ENCODE results near the gene SLC18B1. TPM values are rescaled to one million over a fixed set of nuclear protein-coding genes. Genes with fewer than 3 reads are reported as not detected.

The SLC18B1 gene
- polyA plus RNA-seq, 1 donor (not counting 4 experiments of a cell fraction or from before 2014, with no cell fraction given) = 23.1 TPM

GRCh38 chr6:132763269-132763668 lies 35.2 kb downstream of the SLC18B1 start:
- H2AFZ ChIP-seq (ENCODE audit: control insufficient read depth, low read length) = no peak overlapping the region
- dilution Hi-C loops (cut with MboI; ENCODE audit: extremely low pct_ligation_motif_present, low sequenced_read_pairs) = loop anchor here (10.0 kb wide), 1 partner anchor 238 kb away; no protein-coding TSS in a partner anchor
- FAIRE-seq = no peak
- H3K27ac ChIP-seq (ENCODE audit: control insufficient read depth, insufficient read depth, low read length) = no peak overlapping the region
- no peaks in the 10 kb centered on the region for H3K9me3 ChIP-seq (ENCODE audit: control insufficient read depth, low read depth, low read length)
- H3K4me3 ChIP-seq (ENCODE audit: control insufficient read depth in 2 of 3, extremely low read depth in 1 of 3, insufficient read depth in 2 of 3, low read depth in 1 of 3, low read length in 3 of 3) = no peak overlapping the region
- TF ChIP-seq CTCF (optimal IDR thresholded peaks at IDR 0.05 in 1 of 3, IDR thresholded peaks at IDR 0.05 in 1 of 3, conservative IDR thresholded peaks at IDR 0.05 in 1 of 3; ENCODE audit: extremely low read depth in 1 of 3, insufficient read depth in 2 of 3, low read length in 3 of 3) (no peak), EZH2 (IDR thresholded peaks at IDR 0.05; ENCODE audit: low read length) (no peak)
- H3K9ac ChIP-seq (ENCODE audit: control insufficient read depth, extremely low read depth, insufficient read depth, low read length) = no peak overlapping the region
- H3K27me3 ChIP-seq (ENCODE audit: control insufficient read depth, extremely low read depth, insufficient read depth, low read length) = no peaks in the 10 kb centered on the region
- no peak for DNase-seq (ENCODE audit: low read depth, low spot score)
- H3K36me3 ChIP-seq (ENCODE audit: control insufficient read depth in 2 of 2, extremely low read depth in 1 of 2, insufficient read depth in 2 of 2, low read length in 2 of 2) = no peaks in the 10 kb centered on the region
- no peaks in the 10 kb centered on the region for H4K20me1 ChIP-seq (ENCODE audit: control insufficient read depth, extremely low read depth, insufficient read depth, low read length)
- no peak overlapping the region for H3K4me2 ChIP-seq (ENCODE audit: control insufficient read depth, extremely low read depth, insufficient read depth, low read depth, low read length)
- H3K79me2 ChIP-seq (ENCODE audit: control insufficient read depth, insufficient read depth, low read length) = no peaks in the 10 kb centered on the region
- H3K9me1 ChIP-seq (ENCODE audit: control insufficient read depth, extremely low read depth, insufficient read depth, low read length) = no peaks in the 10 kb centered on the region
- peaks cover 8% of the 10 kb centered on the region for H3K4me1 ChIP-seq (ENCODE audit: control insufficient read depth, extremely low read depth, insufficient read depth, low read length)

- Histone ChIP-seq H4K20me1 (ENCODE audit: control insufficient read depth, extremely low read depth, insufficient read depth, low read length) (no peaks in the 10 kb centered on the region), H3K4me1 (ENCODE audit: control insufficient read depth, extremely low read depth, insufficient read depth, low read length) (peaks cover 8% of the 10 kb centered on the region), H3K27me3 (ENCODE audit: control insufficient read depth, extremely low read depth, insufficient read depth, low read length) (no peaks in the 10 kb centered on the region), H3K27ac (ENCODE audit: control insufficient read depth, insufficient read depth, low read length) (no peak overlapping the region), H3K9ac (ENCODE audit: control insufficient read depth, extremely low read depth, insufficient read depth, low read length) (no peak overlapping the region), H3K4me3 (ENCODE audit: control insufficient read depth in 2 of 3, extremely low read depth in 1 of 3, insufficient read depth in 2 of 3, low read depth in 1 of 3, low read length in 3 of 3) (no peak overlapping the region), H3K9me3 (ENCODE audit: control insufficient read depth, low read depth, low read length) (no peaks in the 10 kb centered on the region), H3K36me3 (ENCODE audit: control insufficient read depth in 2 of 2, extremely low read depth in 1 of 2, insufficient read depth in 2 of 2, low read length in 2 of 2) (no peaks in the 10 kb centered on the region), H3K4me2 (ENCODE audit: control insufficient read depth, extremely low read depth, insufficient read depth, low read depth, low read length) (no peak overlapping the region), H2AFZ (ENCODE audit: control insufficient read depth, low read length) (peak overlapping the region; percentile 45), H3K9me1 (ENCODE audit: control insufficient read depth, extremely low read depth, insufficient read depth, low read length) (no peaks in the 10 kb centered on the region), H3K79me2 (ENCODE audit: control insufficient read depth, insufficient read depth, low read length) (no peaks in the 10 kb centered on the region)
- DNase-seq (ENCODE audit: low read depth, low spot score) = no peak
- dilution Hi-C loops (cut with MboI; ENCODE audit: extremely low pct_ligation_motif_present, low sequenced_read_pairs) = loop anchor here (10.0 kb wide), 1 partner anchor 235 kb away; no protein-coding TSS in a partner anchor
- TF ChIP-seq EZH2 (IDR thresholded peaks at IDR 0.05; ENCODE audit: low read length) (no peak), CTCF (optimal IDR thresholded peaks at IDR 0.05 in 1 of 3, IDR thresholded peaks at IDR 0.05 in 1 of 3, conservative IDR thresholded peaks at IDR 0.05 in 1 of 3; ENCODE audit: extremely low read depth in 1 of 3, insufficient read depth in 2 of 3, low read length in 3 of 3) (no peak)
- FAIRE-seq = no peak
Measured at GRCh38 chr6:132760256-132760655, 38.2 kb downstream of the SLC18B1 start.
